ENCODE data around the gene DNAJC17. TPM values are rescaled to one million over a fixed set of nuclear protein-coding genes. Genes with fewer than 3 reads are reported as not detected.

Gene DNAJC17
- total RNA-seq, 2 experiments from 2014 or later, result 45.6 to 51.2 TPM

GRCh38 chr15:40775740-40776536 lies 31.3 kb downstream of the DNAJC17 start:
- CTCF ChIA-PET, result interaction anchor here (0.8 to 2.5 kb wide), 2 partner anchors 32 to 99 kb away, joined by 4 to 8 read pairs; no protein-coding TSS in a partner anchor
- H3K9me3 Mint-ChIP-seq (ENCODE audit: low read depth), result no peaks in the 10 kb centered on the region
- DNase-seq (no peak), ATAC-seq (no peak)
- no peak overlapping the region for H3K27ac Mint-ChIP-seq
- H3K4me1 Mint-ChIP-seq, result peaks cover 15% of the 10 kb centered on the region
- no peaks in the 10 kb centered on the region for H3K27me3 Mint-ChIP-seq
- H3K4me3 Mint-ChIP-seq, result no peak overlapping the region
- H3K36me3 Mint-ChIP-seq, result peaks cover 14% of the 10 kb centered on the region

- DNase-seq (no peak), ATAC-seq (no peak)
- H3K36me3 Mint-ChIP-seq, result peaks cover 15% of the 10 kb centered on the region
- H3K4me3 Mint-ChIP-seq, result no peak overlapping the region
- CTCF ChIA-PET, result no interaction called here
- peaks cover 18% of the 10 kb centered on the region for H3K4me1 Mint-ChIP-seq
- H3K9me3 Mint-ChIP-seq (ENCODE audit: low read depth), result no peaks in the 10 kb centered on the region
- no peaks in the 10 kb centered on the region for H3K27me3 Mint-ChIP-seq
- no peak overlapping the region for H3K27ac Mint-ChIP-seq
Observed at GRCh38 chr15:40775007-40775406, 32.3 kb downstream of the DNAJC17 start.

GRCh38 chr15:40773902-40774301 lies 33.4 kb downstream of the DNAJC17 start:
- peaks cover 23% of the 10 kb centered on the region for H3K4me1 Mint-ChIP-seq
- H3K9me3 Mint-ChIP-seq (ENCODE audit: low read depth), result no peaks in the 10 kb centered on the region
- CTCF ChIA-PET, result interaction anchor here (1.5 kb wide), 1 partner anchor 9 kb away, joined by 5 read pairs; no protein-coding TSS in a partner anchor
- DNase-seq, result no peak
- ATAC-seq, result no peak
- no peak overlapping the region for H3K27ac Mint-ChIP-seq
- peaks cover 13% of the 10 kb centered on the region for H3K36me3 Mint-ChIP-seq
- no peak overlapping the region for H3K4me3 Mint-ChIP-seq
- no peaks in the 10 kb centered on the region for H3K27me3 Mint-ChIP-seq

- H3K27me3 Mint-ChIP-seq, result no peaks in the 10 kb centered on the region
- DNase-seq (no peak), ATAC-seq (no peak)
- H3K27ac Mint-ChIP-seq, result no peak overlapping the region
- H3K4me3 Mint-ChIP-seq, result no peak overlapping the region
- H3K36me3 Mint-ChIP-seq, result peaks cover 13% of the 10 kb centered on the region
- no peaks in the 10 kb centered on the region for H3K9me3 Mint-ChIP-seq (ENCODE audit: low read depth)
- H3K4me1 Mint-ChIP-seq, result peaks cover 26% of the 10 kb centered on the region
- CTCF ChIA-PET, result interaction anchor here (0.7 to 1.5 kb wide), 3 partner anchors 9 to 204 kb away, joined by 3 to 6 read pairs (median 5); partner anchors contain the start of gene RPUSD2
Observed at GRCh38 chr15:40773496-40773895, 33.8 kb downstream of the DNAJC17 start.

- no peaks in the 10 kb centered on the region for H3K27me3 Mint-ChIP-seq
- H3K27ac Mint-ChIP-seq, result no peak overlapping the region
- peaks cover 13% of the 10 kb centered on the region for H3K36me3 Mint-ChIP-seq
- H3K4me3 Mint-ChIP-seq, result no peak overlapping the region
- CTCF ChIA-PET, result no interaction called here
- H3K9me3 Mint-ChIP-seq (ENCODE audit: low read depth), result no peaks in the 10 kb centered on the region
- peaks cover 28% of the 10 kb centered on the region for H3K4me1 Mint-ChIP-seq
- ATAC-seq (no peak), DNase-seq (no peak)
Observed at GRCh38 chr15:40772014-40772413, 35.3 kb downstream of the DNAJC17 start.

- CTCF ChIA-PET, result no interaction called here
- Mint-ChIP-seq H3K9me3 (ENCODE audit: low read depth) (no peaks in the 10 kb centered on the region), H3K4me1 (peaks cover 24% of the 10 kb centered on the region), H3K36me3 (peaks cover 7% of the 10 kb centered on the region), H3K27me3 (no peaks in the 10 kb centered on the region), H3K4me3 (no peak overlapping the region), H3K27ac (no peak overlapping the region)
- ATAC-seq (no peak), DNase-seq (no peak)
Observed at GRCh38 chr15:40771242-40771641, 36.0 kb downstream of the DNAJC17 start.

GRCh38 chr15:40770147-40770721 lies 37.0 kb downstream of the DNAJC17 start:
- Mint-ChIP-seq H3K9me3 (ENCODE audit: low read depth) (no peaks in the 10 kb centered on the region), H3K4me3 (no peak overlapping the region), H3K27ac (peak overlapping the region; percentile 63), H3K36me3 (peaks cover 7% of the 10 kb centered on the region), H3K4me1 (peaks cover 34% of the 10 kb centered on the region), H3K27me3 (no peaks in the 10 kb centered on the region)
- no peak for ATAC-seq
- CTCF ChIA-PET, result interaction anchor here (1.2 to 2.1 kb wide), 2 partner anchors 11 to 12 kb away, joined by 5 to 13 read pairs; no protein-coding TSS in a partner anchor
- DNase-seq, result no peak

- H3K4me3 Mint-ChIP-seq, result no peak within 1 kb of the TSS
- CTCF ChIA-PET, result interaction anchor here (1.2 to 2.1 kb wide), 3 partner anchors 10 to 18 kb away, joined by 5 to 13 read pairs (median 5); no protein-coding TSS in a partner anchor
- peaks cover 41% of the 10 kb centered on the region for H3K4me1 Mint-ChIP-seq
- peak within 1 kb of the TSS; percentile 85 for H3K27ac Mint-ChIP-seq
- DNase-seq (peak; percentile 64), ATAC-seq (peak; percentile 43)
- no peaks in the 10 kb centered on the region for H3K9me3 Mint-ChIP-seq (ENCODE audit: low read depth)
- H3K27me3 Mint-ChIP-seq, result no peaks in the 10 kb centered on the region
- H3K36me3 Mint-ChIP-seq, result peaks cover 3% of the 10 kb centered on the region
Observed at GRCh38 chr15:40769274-40770146, 37.8 kb downstream of the DNAJC17 start, which contains the start of gene C15orf62. C15orf62 (plus strand) TSS chr15:40769980; CDS start chr15:40770496, 516 bp downstream.

- H3K27me3 Mint-ChIP-seq, result no peaks in the 10 kb centered on the region
- CTCF ChIA-PET, result interaction anchor here (0.9 to 2.1 kb wide), 5 partner anchors 14 to 35 kb away, joined by 3 to 13 read pairs (median 4); no protein-coding TSS in a partner anchor
- H3K36me3 Mint-ChIP-seq, result peaks cover 3% of the 10 kb centered on the region
- peak overlapping the region; percentile 85 for H3K27ac Mint-ChIP-seq
- H3K4me1 Mint-ChIP-seq, result peaks cover 44% of the 10 kb centered on the region
- H3K4me3 Mint-ChIP-seq, result no peak overlapping the region
- DNase-seq, result no peak
- no peak for ATAC-seq
- H3K9me3 Mint-ChIP-seq (ENCODE audit: low read depth), result no peaks in the 10 kb centered on the region
Observed at GRCh38 chr15:40768521-40769273, 38.6 kb downstream of the DNAJC17 start.

GRCh38 chr15:40767838-40768500 lies 39.3 kb downstream of the DNAJC17 start:
- ATAC-seq (no peak), DNase-seq (no peak)
- peaks cover 50% of the 10 kb centered on the region for H3K4me1 Mint-ChIP-seq
- H3K36me3 Mint-ChIP-seq, result peaks cover 3% of the 10 kb centered on the region
- CTCF ChIA-PET, result interaction anchor here (0.9 to 1.4 kb wide), 4 partner anchors 16 to 36 kb away, joined by 3 to 5 read pairs (median 4); no protein-coding TSS in a partner anchor
- no peak overlapping the region for H3K27ac Mint-ChIP-seq
- H3K27me3 Mint-ChIP-seq, result no peaks in the 10 kb centered on the region
- no peaks in the 10 kb centered on the region for H3K9me3 Mint-ChIP-seq (ENCODE audit: low read depth)
- H3K4me3 Mint-ChIP-seq, result no peak overlapping the region

- Mint-ChIP-seq H3K4me3 (no peak overlapping the region), H3K36me3 (peaks cover 3% of the 10 kb centered on the region), H3K27me3 (no peaks in the 10 kb centered on the region), H3K9me3 (ENCODE audit: low read depth) (no peaks in the 10 kb centered on the region), H3K4me1 (peaks cover 51% of the 10 kb centered on the region), H3K27ac (no peak overlapping the region)
- ATAC-seq (no peak), DNase-seq (no peak)
- CTCF ChIA-PET, result interaction anchor here (0.9 to 5.4 kb wide), 6 partner anchors 11 to 91 kb away, joined by 3 to 26 read pairs (median 4); no protein-coding TSS in a partner anchor
Observed at GRCh38 chr15:40766906-40767837, 40.1 kb downstream of the DNAJC17 start.

Data from activated CD8-positive, alpha-beta memory T cell treated with anti-CD3 and anti-CD28 coated beads, Interleukin-2, amount 10 ng/mL, durations not matched to agents 7 days and 5 days (primary cell).